GM19324 (cell line): ENCODE results near the gene BHMT2.

Experiments
- ATAC-seq: cut with Tn5 transposase; IDR thresholded peaks from one replicate; pipeline ENCODE4 v1.9.1; 2021; ENCODE audit warnings: mild to moderate bottlenecking, moderate library complexity; ENCODE audit not compliant: unreplicated experiment, low FRiP score

Gene BHMT2

GRCh38 chr5:79111960-79112702 is 42.6 kb downstream of the BHMT2 start:
- no peak for ATAC-seq

GRCh38 chr5:79112703-79113058 is 43.1 kb downstream of the BHMT2 start:
- no peak for ATAC-seq

GRCh38 chr5:79119486-79119885 is 49.9 kb downstream of the BHMT2 start:
- ATAC-seq: no peak

GRCh38 chr5:79120221-79120620 is 50.7 kb downstream of the BHMT2 start:
- no peak for ATAC-seq

- no peak for ATAC-seq
These were observed 53.4 kb downstream of the BHMT2 start for GRCh38 chr5:79122973-79123372.

GRCh38 chr5:79124607-79125006 is 55.0 kb downstream of the BHMT2 start:
- no peak for ATAC-seq

GRCh38 chr5:79130781-79131180 is 61.2 kb downstream of the BHMT2 start:
- ATAC-seq: no peak

- no peak for ATAC-seq
These were observed 63.6 kb downstream of the BHMT2 start for GRCh38 chr5:79133121-79133656.

GRCh38 chr5:79133657-79134451 is 64.3 kb downstream of the BHMT2 start:
- ATAC-seq: no peak

GRCh38 chr5:79135790-79136553 is 66.4 kb downstream of the BHMT2 start:
- no peak for ATAC-seq

GRCh38 chr5:79136618-79137017 is 67.1 kb downstream of the BHMT2 start:
- ATAC-seq: no peak
